K562 (cell line): ENCODE results near the gene LILRA6. TPM values are rescaled to one million over a fixed set of nuclear protein-coding genes. Genes with fewer than 3 reads are reported as not detected.
A peak's percentile ranks its signal among the peaks of the same experiment; 100 is the strongest.

Experiments
- ATAC-seq: fragments of 200-7000 bp; cut with Tn5 transposase; 3 replicates; pipeline ENCODE4 v1.9.1; 2020; ENCODE audit warnings: moderate library complexity
- BruUV-seq: library from RNA; stranded (reverse); fragments of 400-500 nt; replicated peaks from 2 replicates; lab custom pipeline; 2021; lab: Mats Ljungman, UMichigan
- CTCF ChIA-PET: fragments of 300-600 bp; formaldehyde crosslinking; extraction: SDS; loops from one replicate; lab custom pipeline; 2021; ENCODE audit warnings: low intra/inter-chr PET ratio; lab: Yijun Ruan, JAX
- POLR2A ChIA-PET: fragments of 300-600, 350-650 bp; sonication (Branson Sonifier 250); formaldehyde crosslinking; extraction: SDS; loops from one replicate; lab custom pipeline; 2021; ENCODE audit warnings: antibody characterized with exemption, inconsistent platforms; lab: Yijun Ruan, JAX
- DNase-seq, 4 experiments: peaks; one replicate each; pipeline versions ENCODE4 v3.0.0 to v3.0.0-alpha.2; 2011 to 2018; ENCODE audit warnings: low spot score in 3 of 4, mixed read lengths in 3 of 4; ENCODE audit errors: extremely low read depth in 1 of 4
- FAIRE-seq: peaks from 2 replicates; lab custom pipeline; 2011; peaks lifted over from hg19 to GRCh38; lab: Jason Lieb, UNC
- H2AFZ ChIP-seq: 2 replicates; pipeline ENCODE4 v1.6.0; 2011; ENCODE audit warnings: low read depth, low read length, control low read depth, inconsistent platforms
- H3K27ac ChIP-seq: fragments of 200-600 bp; 3 replicates; pipeline ENCODE4 v1.8.0; 2011; ENCODE audit warnings: low read depth, mild to moderate bottlenecking, control low read depth, inconsistent platforms, low read length, moderate library complexity, mixed read lengths; ENCODE audit errors: extremely low read depth
- H3K27me3 ChIP-seq, 2 experiments: fragments of 300-600 bp in 1 of 2; 2 replicates in 1 of 2; 3 replicates in 1 of 2; pipeline versions ENCODE4 v1.6.0 to v1.8.0; 2011; ENCODE audit warnings: inconsistent platforms in 2 of 2, low read length in 2 of 2, mild to moderate bottlenecking in 1 of 2, mixed read lengths in 1 of 2, moderate library complexity in 1 of 2; ENCODE audit not compliant: control insufficient read depth in 2 of 2, insufficient read depth in 2 of 2
- H3K36me3 ChIP-seq: fragments of 300-600 bp; 3 replicates; pipeline ENCODE4 v1.8.0; 2011; ENCODE audit warnings: mild to moderate bottlenecking, low read length, inconsistent platforms; ENCODE audit not compliant: control insufficient read depth, insufficient read depth
- H3K4me1 ChIP-seq, 2 experiments: fragments of 200-600 bp in 1 of 2; replicated peaks in 1 of 2; 2 replicates in 1 of 2; 3 replicates in 1 of 2; pipeline versions ENCODE4 v1.5.1 to v1.8.0; 2011; ENCODE audit warnings: inconsistent platforms in 2 of 2, low read length in 2 of 2, mild to moderate bottlenecking in 1 of 2, mixed read lengths in 1 of 2, moderate library complexity in 1 of 2; ENCODE audit not compliant: control insufficient read depth in 2 of 2, insufficient read depth in 2 of 2
- H3K4me2 ChIP-seq: 2 replicates; pipeline ENCODE4 v1.6.1; 2011; ENCODE audit warnings: low read length, control low read depth, inconsistent platforms, mixed read lengths; ENCODE audit not compliant: insufficient read depth
- H3K4me3 ChIP-seq: fragments of 200-600 bp; sonication (generic), shearing (Covaris generic); 2 replicates; pipeline ENCODE4 v1.5.1; 2016; ENCODE audit warnings: control low read depth, inconsistent platforms
- H3K79me2 ChIP-seq: fragments of 200-600 bp; 3 replicates; pipeline ENCODE4 v1.8.0; 2011; ENCODE audit warnings: low read length, inconsistent platforms; ENCODE audit not compliant: control insufficient read depth, insufficient read depth
- H3K9ac ChIP-seq, 2 experiments: 2 replicates each; pipeline versions ENCODE4 v1.6.0 to v1.6.1; 2011; ENCODE audit warnings: low read depth in 2 of 2, low read length in 2 of 2, control low read depth in 1 of 2, inconsistent platforms in 1 of 2, mild to moderate bottlenecking in 1 of 2, mixed read lengths in 1 of 2; ENCODE audit not compliant: insufficient read depth in 1 of 2
- H3K9me1 ChIP-seq: one replicate; pipeline ENCODE4 v1.6.0; 2011; ENCODE audit warnings: inconsistent platforms, mild to moderate bottlenecking, low read length, moderate library complexity; ENCODE audit not compliant: control insufficient read depth, insufficient read depth
- H3K9me3 ChIP-seq: replicated peaks from 2 replicates; pipeline ENCODE4 v1.5.1; 2011; ENCODE audit warnings: low read depth, low read length, inconsistent platforms; ENCODE audit not compliant: control insufficient read depth, insufficient read depth
- H4K20me1 ChIP-seq: replicated peaks from 2 replicates; pipeline ENCODE4 v1.6.1; 2011; ENCODE audit warnings: low read length, inconsistent platforms, mixed read lengths; ENCODE audit not compliant: control insufficient read depth, insufficient read depth
- CHD1 ChIP-seq: fragments of 200-600 bp; sonication (generic); IDR thresholded peaks from one replicate; pipeline ENCODE4 v1.6.1; 2012; ENCODE audit warnings: mild to moderate bottlenecking, moderate library complexity, low read length, inconsistent platforms
- HDAC8 ChIP-seq: fragments of 450-650 bp; IDR thresholded peaks from 2 replicates; pipeline ENCODE4 v1.6.1; 2016; ENCODE audit warnings: mild to moderate bottlenecking, missing genetic modification characterization, moderate library complexity, missing compliant biosample characterization
- ZBTB17 ChIP-seq: fragments of 450-650 bp; formaldehyde crosslinking; IDR thresholded peaks from 2 replicates; pipeline ENCODE4 v1.4.0; 2020; ENCODE audit warnings: mild to moderate bottlenecking
- ZNF175 ChIP-seq: fragments of 200-800 bp; sonication (Bioruptor generic); IDR thresholded peaks from 2 replicates; pipeline ENCODE4 v1.6.1; 2016; ENCODE audit warnings: low read depth, mild to moderate bottlenecking, missing genetic modification characterization, missing compliant biosample characterization
- ZNF282 ChIP-seq: sonication (generic); formaldehyde crosslinking; IDR thresholded peaks from 2 replicates; pipeline ENCODE4 v1.8.1; 2023; ENCODE audit warnings: missing genetic modification reagents
- WGBS: fragments of 100-300 bp; shearing (Covaris generic); methylation state at CpG from one replicate; pipeline ENCODE4 v1.1.6; 2016; ENCODE audit warnings: low coverage, mixed read lengths; ENCODE audit not compliant: insufficient coverage; ENCODE audit errors: missing lambda C conversion rate; 5-methylcytosine and 5-hydroxymethylcytosine counted together
- in situ Hi-C: fragments of 300-500 bp; cut with MboI; formaldehyde crosslinking; loops from 4 replicates; pipeline ENCODE4 v1.15.0; 2018; ENCODE audit warnings: inconsistent platforms, mixed read lengths
- intact Hi-C: fragments of 100-400 bp; cut with micrococcal nuclease; formaldehyde crosslinking; loops from 2 replicates; pipeline ENCODE4 v1.14.2; 2022
- polyA plus RNA-seq, 8 experiments: library from polyadenylated mRNA; depleted of rRNA in 4 of 8; stranded (reverse) in 5 of 8; unstranded in 3 of 8; fragments of >200 nt; fragmentation: Nextera tagmentation in 2 of 8; fragmentation: Illumina TruSeq in 1 of 8; extraction: Ambion mirVana in 2 of 8; extraction: Trizol in 1 of 8; gene quantifications; 2 replicates each; pipeline versions ENCODE4 v1.2.1 to v1.2.3, GENCODE V29; 2011 to 2014; ENCODE audit warnings: inconsistent platforms in 1 of 8, missing spikeins in 1 of 8
- total RNA-seq, 7 experiments: library from RNA; depleted of rRNA in 6 of 7; stranded (reverse); fragments of >200 nt in 6 of 7; fragmentation: Illumina TruSeq in 2 of 7; extraction: Trizol in 2 of 7; gene quantifications; 2 replicates each; pipeline versions ENCODE4 v1.2.1 to v1.2.3, GENCODE V29; 2011 to 2021; ENCODE audit warnings: low replicate concordance in 1 of 7

Gene LILRA6
- total and polyA plus RNA-seq, 9 of the 15 experiments (the other 6 are each of a cell fraction or from before 2014, with no cell fraction given): 0.03 TPM; not detected in 8

GRCh38 chr19:54255105-54255775 lies 12.7 kb upstream of the LILRA6 start:
- in situ Hi-C loops: no loop called here
- Histone ChIP-seq H3K9ac (0 out of 4 replicates have a peak overlapping the region, but pooled peaks of 1 of the 2 experiments have one; percentile 17), H3K9me1 (no peaks in the 10 kb centered on the region), H3K36me3 (no peaks in the 10 kb centered on the region), H4K20me1 (peaks cover 11% of the 10 kb centered on the region), H3K9me3 (no peaks in the 10 kb centered on the region), H3K27me3 (peaks cover 54 to 78% of the 10 kb centered on the region in 2 experiments), H2AFZ (no peak overlapping the region), H3K4me3 (no peak overlapping the region), H3K27ac (no peak overlapping the region), H3K79me2 (no peaks in the 10 kb centered on the region), H3K4me2 (no peak overlapping the region), H3K4me1 (no peaks in the 10 kb centered on the region; a peak in 2 of 5 replicates)
- TF ChIP-seq HDAC8 (no peak), CHD1 (no peak), ZNF282 (CRISPR knock-in tag) (no peak), ZBTB17 (CRISPR knock-in tag) (no peak), ZNF175 (CRISPR knock-in tag) (no peak)
- POLR2A ChIA-PET: no interaction called here
- 0% methylated on average over 22 of the region's 26 CpGs for WGBS
- DNase-seq (no peak), ATAC-seq (no peak), FAIRE-seq (no peak)
- BruUV-seq: no TSS peak
- CTCF ChIA-PET: no interaction called here
- intact Hi-C loops: no loop called here
